22Rv1 (cell line): Measurements from ENCODE around the gene CPS1.

Source experiments
- CTCF ChIP-seq: fragments of 450-650 bp; IDR thresholded peaks from 2 replicates; pipeline ENCODE4 v1.5.1; 2017; ENCODE audit warnings: mild to moderate bottlenecking
- ZFX ChIP-seq: fragments of 450-650 bp; IDR thresholded peaks from 2 replicates; pipeline ENCODE4 v1.6.1; 2017; ENCODE audit warnings: antibody characterized with exemption, borderline replicate concordance

- TF ChIP-seq CTCF (no peak), ZFX (no peak)
Measured at GRCh38 chr2:210642333-210642732, 85.9 kb downstream of the CPS1 start.
